ENCODE results near the gene PYGO1. TPM values are rescaled to one million over a fixed set of nuclear protein-coding genes. Genes with fewer than 3 reads are reported as not detected.

PYGO1 gene
- total RNA-seq, 2 donors from 2014 or later: 7.4 to 14.0 TPM

DNA sequence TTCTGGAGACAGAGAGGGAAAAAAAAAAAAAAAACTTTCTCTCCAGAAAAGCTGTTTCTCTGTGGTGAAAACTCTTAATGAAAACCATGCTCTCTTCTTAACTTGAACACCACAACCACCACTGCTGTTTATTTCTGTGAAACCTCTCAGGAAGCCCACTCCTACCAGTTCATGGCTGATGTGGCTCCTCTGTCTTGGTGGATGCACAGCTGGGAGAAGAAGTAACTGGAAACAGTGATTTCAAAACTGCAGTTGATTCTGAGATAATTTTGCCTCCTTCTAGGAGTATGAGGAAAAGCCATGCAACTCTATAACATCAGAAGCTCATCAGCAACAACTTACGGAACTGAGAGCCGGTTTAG, 40.2 kb upstream of the PYGO1 start:
- H3K36me3 ChIP-seq: no peaks in the 10 kb centered on the region
- no peak for DNase-seq (ENCODE audit: low spot score)
- no peak overlapping the region for H3K4me3 ChIP-seq
- H3K9me3 ChIP-seq: no peaks in the 10 kb centered on the region
- H3K27me3 ChIP-seq (replicated peaks; ENCODE audit: insufficient read depth): no peaks in the 10 kb centered on the region
- H3K4me1 ChIP-seq (ENCODE audit: control insufficient read depth in 1 of 2, low read depth in 2 of 2): no peaks in the 10 kb centered on the region
- no peak for ATAC-seq (ENCODE audit: insufficient number of reproducible peaks, low FRiP score, low read depth)
- TF ChIP-seq, protein P1, sequence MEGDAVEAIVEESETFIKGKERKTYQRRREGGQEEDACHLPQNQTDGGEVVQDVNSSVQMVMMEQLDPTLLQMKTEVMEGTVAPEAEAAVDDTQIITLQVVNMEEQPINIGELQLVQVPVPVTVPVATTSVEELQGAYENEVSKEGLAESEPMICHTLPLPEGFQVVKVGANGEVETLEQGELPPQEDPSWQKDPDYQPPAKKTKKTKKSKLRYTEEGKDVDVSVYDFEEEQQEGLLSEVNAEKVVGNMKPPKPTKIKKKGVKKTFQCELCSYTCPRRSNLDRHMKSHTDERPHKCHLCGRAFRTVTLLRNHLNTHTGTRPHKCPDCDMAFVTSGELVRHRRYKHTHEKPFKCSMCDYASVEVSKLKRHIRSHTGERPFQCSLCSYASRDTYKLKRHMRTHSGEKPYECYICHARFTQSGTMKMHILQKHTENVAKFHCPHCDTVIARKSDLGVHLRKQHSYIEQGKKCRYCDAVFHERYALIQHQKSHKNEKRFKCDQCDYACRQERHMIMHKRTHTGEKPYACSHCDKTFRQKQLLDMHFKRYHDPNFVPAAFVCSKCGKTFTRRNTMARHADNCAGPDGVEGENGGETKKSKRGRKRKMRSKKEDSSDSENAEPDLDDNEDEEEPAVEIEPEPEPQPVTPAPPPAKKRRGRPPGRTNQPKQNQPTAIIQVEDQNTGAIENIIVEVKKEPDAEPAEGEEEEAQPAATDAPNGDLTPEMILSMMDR (IDR thresholded peaks at IDR 0.05): no peak
- no peak overlapping the region for H3K27ac ChIP-seq

DNA sequence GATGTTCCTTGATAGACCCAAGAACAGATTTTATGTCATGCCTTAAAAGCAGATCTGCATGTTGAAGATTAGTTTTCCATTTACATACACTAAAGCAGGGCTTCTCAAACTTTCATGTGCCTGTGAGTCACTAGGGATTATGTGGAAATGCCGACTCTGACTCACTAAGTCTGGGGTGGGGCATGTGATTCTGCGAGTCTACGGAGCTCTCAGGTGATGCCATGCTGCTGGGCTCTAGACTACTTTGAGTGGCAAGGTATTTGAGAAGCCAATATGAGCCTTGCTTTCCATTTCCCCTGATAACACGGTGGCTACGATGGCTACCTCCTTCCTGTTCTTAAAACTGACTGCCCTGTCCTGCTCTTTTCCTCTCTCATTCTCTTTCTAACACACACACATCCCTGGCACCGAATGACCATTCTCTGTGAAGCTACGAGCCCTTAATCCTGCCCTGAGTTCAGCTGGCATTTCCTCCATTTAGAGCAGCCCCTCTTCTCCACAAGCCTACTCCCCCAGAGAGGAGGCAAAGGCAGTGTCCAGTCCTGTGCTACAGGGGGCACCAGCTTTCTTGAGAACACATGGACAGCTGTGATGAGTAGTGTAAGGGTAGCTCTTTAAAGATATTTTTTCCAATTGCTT, 39.7 kb upstream of the PYGO1 start:
- H3K27me3 ChIP-seq (replicated peaks; ENCODE audit: insufficient read depth): no peaks in the 10 kb centered on the region
- no peaks in the 10 kb centered on the region for H3K4me1 ChIP-seq (ENCODE audit: control insufficient read depth in 1 of 2, low read depth in 2 of 2)
- ATAC-seq (ENCODE audit: insufficient number of reproducible peaks, low FRiP score, low read depth) (no peak), DNase-seq (ENCODE audit: low spot score) (no peak)
- no peaks in the 10 kb centered on the region for H3K36me3 ChIP-seq
- TF ChIP-seq, protein P1 (IDR thresholded peaks at IDR 0.05): no peak
- no peaks in the 10 kb centered on the region for H3K9me3 ChIP-seq
- no peak overlapping the region for H3K27ac ChIP-seq
- H3K4me3 ChIP-seq: no peak overlapping the region

- ATAC-seq (ENCODE audit: insufficient number of reproducible peaks, low FRiP score, low read depth) (no peak), DNase-seq (ENCODE audit: low spot score) (no peak)
- TF ChIP-seq, protein P1 (IDR thresholded peaks at IDR 0.05): no peak
- Histone ChIP-seq H3K4me3 (no peak overlapping the region), H3K27ac (no peak overlapping the region), H3K9me3 (no peaks in the 10 kb centered on the region), H3K27me3 (replicated peaks; ENCODE audit: insufficient read depth) (no peaks in the 10 kb centered on the region), H3K4me1 (ENCODE audit: control insufficient read depth in 1 of 2, low read depth in 2 of 2) (peaks cover 0 to 13% of the 10 kb centered on the region in 2 donors), H3K36me3 (no peaks in the 10 kb centered on the region)
Measured at GRCh38 chr15:55619783-55620182, 31.6 kb upstream of the PYGO1 start.

- Histone ChIP-seq H3K27me3 (replicated peaks; ENCODE audit: insufficient read depth) (no peaks in the 10 kb centered on the region), H3K27ac (no peak overlapping the region), H3K36me3 (no peaks in the 10 kb centered on the region), H3K9me3 (no peaks in the 10 kb centered on the region), H3K4me3 (no peak overlapping the region), H3K4me1 (ENCODE audit: control insufficient read depth in 1 of 2, low read depth in 2 of 2) (peaks cover 0 to 13% of the 10 kb centered on the region in 2 donors)
- DNase-seq (ENCODE audit: low spot score) (no peak), ATAC-seq (ENCODE audit: insufficient number of reproducible peaks, low FRiP score, low read depth) (no peak)
- TF ChIP-seq, protein P1 (IDR thresholded peaks at IDR 0.05): no peak
Measured at GRCh38 chr15:55618387-55618786, 30.2 kb upstream of the PYGO1 start.

- Histone ChIP-seq H3K27me3 (replicated peaks; ENCODE audit: insufficient read depth) (no peaks in the 10 kb centered on the region), H3K4me1 (ENCODE audit: control insufficient read depth in 1 of 2, low read depth in 2 of 2) (peaks cover 0 to 13% of the 10 kb centered on the region in 2 donors), H3K27ac (no peak overlapping the region), H3K4me3 (no peak overlapping the region), H3K9me3 (no peaks in the 10 kb centered on the region), H3K36me3 (no peaks in the 10 kb centered on the region)
- DNase-seq (ENCODE audit: low spot score): no peak
- TF ChIP-seq, protein P1 (IDR thresholded peaks at IDR 0.05): no peak
- ATAC-seq (ENCODE audit: insufficient number of reproducible peaks, low FRiP score, low read depth): no peak
Measured at GRCh38 chr15:55615445-55615844, 27.3 kb upstream of the PYGO1 start.

Measured in thoracic aorta (tissue), 2 donors.